Activated T-helper 1 cell treated with Interleukin-2 at 50 U/mL for 16 hours (primary cell): ENCODE measurements around the gene MAU2.
"Not testable (repeated sequence)": the region's sequence is repeated elsewhere in the genome, so short reads cannot be mapped to it uniquely, and the experiment has no call there.

ENCODE experiments used
- DNase-seq: peaks from one replicate; pipeline ENCODE4 v3.0.0-alpha.2; 2020; ENCODE audit warnings: low read depth

Gene MAU2

DNA sequence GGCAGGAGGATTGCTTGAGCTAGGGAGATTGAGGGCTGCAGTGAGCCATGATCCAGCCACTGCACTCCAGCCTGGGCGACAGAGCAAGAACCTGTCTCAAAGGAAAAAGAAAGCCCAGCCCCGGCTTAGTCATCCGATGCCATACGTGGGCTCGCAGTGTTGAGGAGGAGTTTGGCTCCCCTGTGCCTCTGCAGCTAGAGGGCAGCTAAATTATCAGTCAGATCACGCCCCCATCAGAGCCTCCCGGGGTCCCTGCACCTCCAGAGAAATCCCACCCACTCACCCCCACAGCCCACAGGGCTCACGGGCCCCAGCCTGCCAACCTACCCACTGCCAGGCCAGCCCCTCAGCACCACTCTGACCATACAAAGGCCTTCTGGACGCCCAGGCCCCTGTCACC, 27.6 kb downstream of the MAU2 start:
- DNase-seq = no peak

- DNase-seq = no peak
Measured at GRCh38 chr19:19349365-19349764, 28.7 kb downstream of the MAU2 start.

DNA sequence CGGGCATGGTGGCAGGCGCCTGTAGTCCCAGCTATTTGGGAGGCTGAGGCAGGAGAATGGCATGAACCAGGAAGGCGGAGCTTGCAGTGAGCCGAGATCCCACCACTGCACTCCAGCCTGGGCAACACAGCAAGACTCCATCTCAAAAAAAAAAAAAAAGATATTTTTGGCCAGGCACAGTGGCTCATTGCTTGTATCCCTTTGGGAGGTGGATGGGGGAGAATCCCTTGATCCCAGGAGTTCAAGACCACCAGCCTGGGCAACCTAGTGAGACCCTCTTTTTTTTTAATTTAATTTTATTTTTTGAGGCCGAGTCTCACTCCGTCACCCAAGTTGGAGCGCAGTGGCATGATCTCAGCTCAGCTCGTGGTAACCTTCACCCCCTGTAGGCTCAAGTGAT, 30.1 kb downstream of the MAU2 start:
- not testable (repeated sequence) for DNase-seq

- no peak for DNase-seq
Measured at GRCh38 chr19:19352823-19353222, 32.2 kb downstream of the MAU2 start.

DNA sequence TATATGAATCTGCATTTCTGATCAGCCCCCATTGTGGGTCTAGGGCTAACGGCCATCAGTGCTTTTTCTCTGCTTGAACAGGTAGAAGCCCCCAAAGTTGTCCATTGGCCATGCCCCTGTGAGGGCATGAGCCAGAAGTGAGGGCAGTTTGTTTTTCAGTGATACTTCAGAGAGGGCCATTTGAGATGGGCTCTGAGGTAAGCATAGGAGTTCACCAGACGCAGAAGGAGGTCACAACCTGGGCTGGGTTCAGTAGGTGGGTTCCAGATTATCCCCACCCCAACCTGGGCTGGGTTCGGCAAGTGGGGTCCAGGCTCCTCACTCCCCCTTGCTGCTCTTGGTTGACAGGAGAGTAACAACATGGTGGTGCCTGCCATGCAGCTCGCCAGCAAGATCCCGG, 33.4 kb downstream of the MAU2 start:
- no peak for DNase-seq

GRCh38 chr19:19354932-19355331, 34.3 kb downstream of the MAU2 start:
- no peak for DNase-seq

DNA sequence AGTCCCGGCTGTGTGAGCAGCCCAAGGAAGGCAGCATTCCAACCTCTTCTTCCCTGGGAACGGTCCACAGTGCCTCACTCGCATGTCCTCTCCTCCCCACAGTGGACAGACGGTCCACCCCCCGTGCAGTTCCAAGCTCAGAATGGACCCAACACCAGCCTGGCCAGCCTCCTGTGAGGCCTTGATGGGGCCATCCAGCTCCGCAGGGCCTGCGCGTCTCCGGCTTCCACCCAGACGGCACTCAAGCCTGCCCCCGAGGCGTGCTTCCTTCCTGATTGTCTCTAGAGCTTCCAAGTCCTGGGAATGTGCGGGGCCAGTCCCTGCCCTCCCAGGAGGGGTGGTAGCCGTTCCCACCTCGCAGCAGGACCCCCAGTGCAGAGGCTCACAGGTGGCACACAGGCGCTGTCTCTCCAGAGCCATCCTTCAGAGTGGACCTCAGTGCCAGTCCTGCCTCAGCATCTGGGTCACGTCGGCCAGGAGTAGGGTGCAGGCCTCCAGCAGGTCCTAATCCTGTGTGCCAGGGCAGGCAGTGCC, 35.0 kb downstream of the MAU2 start:
- no peak for DNase-seq

- no peak for DNase-seq
Measured at GRCh38 chr19:19356500-19356899, 35.9 kb downstream of the MAU2 start.

DNA sequence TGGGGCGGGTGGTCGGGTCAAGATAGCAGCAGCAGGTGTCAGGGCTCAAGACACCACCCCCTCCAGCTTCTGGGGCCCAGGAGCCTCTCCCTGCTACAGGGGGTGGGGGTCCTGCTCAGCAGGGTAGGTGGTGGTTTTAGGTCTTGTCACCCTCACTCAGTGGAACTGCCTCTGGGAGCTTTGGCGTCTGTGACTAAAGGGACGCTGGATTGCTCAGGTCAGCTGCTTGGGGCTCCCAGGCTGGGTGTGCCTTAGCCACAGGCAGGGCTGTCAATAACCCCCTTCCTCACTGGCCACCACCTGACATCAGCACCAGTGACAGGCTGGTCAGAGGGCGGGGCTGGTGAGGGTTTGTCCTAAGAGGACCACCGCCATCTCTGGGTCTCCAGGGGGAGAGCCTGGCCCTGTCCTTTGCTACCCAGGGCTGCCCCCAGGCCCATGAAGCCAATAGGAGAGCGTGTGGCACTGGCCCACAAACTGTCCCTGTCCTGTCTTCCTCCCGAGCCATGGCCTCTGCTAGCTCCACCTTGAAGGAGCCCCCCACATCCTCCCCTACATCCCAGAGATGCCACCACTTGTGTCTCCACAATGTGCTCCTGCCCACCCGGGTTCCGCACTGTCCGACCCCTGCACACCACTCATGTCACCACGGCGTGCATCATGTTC, 36.4 kb downstream of the MAU2 start:
- no peak for DNase-seq

GRCh38 chr19:19361075-19361594, 40.5 kb downstream of the MAU2 start:
- DNase-seq = peak; percentile 39

- no peak for DNase-seq
Measured at GRCh38 chr19:19362075-19362474, 41.4 kb downstream of the MAU2 start.

GRCh38 chr19:19366434-19367396, 46.1 kb downstream of the MAU2 start:
- peak; percentile 53 for DNase-seq

DNA sequence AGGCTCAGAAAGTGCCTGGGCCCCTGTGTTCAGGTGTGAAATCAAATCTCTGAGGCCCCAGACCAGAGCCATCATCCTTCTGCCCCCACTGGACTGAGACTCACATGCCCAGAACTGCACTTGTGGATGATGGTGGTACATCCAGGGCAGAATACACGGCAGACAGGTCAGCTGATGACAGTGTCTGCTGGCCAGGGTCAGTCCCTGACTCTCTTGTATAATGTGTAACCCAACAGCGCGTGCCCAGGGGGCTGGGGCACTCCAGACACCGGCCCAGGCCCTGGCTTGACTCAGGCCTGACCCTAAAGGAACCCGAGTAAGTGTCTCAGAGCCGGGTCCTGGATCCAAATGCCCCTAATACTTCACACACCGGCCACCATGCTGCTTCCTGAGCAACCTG, 47.5 kb downstream of the MAU2 start:
- no peak for DNase-seq

DNA sequence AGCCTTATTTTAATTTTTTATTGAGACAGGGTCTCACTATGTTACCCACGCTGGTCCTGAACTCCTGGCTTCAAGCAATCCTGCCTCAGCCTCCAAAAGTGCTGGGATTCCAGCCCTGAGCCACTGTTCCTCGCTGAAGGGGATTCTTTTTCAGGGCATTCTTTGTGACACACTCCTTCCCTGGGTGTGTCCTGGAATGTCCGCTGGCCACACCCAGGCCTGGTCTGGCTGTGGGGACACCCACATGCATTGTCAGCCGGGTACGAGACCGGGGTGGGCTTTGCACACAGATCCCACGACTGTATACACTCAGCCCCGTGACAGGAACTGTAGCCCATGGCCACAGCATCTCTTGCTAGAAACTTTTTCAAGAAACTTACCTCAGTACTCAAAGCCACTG, 50.4 kb downstream of the MAU2 start:
- DNase-seq = no peak

GRCh38 chr19:19372656-19373416, 52.2 kb downstream of the MAU2 start:
- DNase-seq = no peak

- DNase-seq = no peak
Measured at GRCh38 chr19:19379527-19379926, 58.9 kb downstream of the MAU2 start.

DNA sequence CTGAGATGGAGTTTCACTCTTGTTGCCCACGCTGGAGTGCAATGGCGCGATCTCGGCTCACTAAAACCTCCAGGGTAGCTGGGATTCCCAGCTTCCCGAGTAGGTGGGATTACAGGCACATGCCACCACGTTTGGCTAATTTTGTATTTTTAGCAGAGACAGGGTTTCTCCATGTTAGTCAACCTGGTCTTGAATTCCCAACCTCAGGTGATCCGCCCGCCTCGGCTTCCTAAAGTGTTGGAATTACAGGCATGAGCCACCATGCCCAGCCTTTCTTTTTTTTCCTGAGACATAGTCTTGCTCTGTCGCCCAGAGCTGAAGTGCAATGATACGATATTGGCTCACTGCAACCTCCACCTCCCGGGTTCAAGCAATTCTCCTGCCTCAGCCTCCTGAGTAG, 59.7 kb downstream of the MAU2 start:
- DNase-seq = not testable (repeated sequence)

GRCh38 chr19:19381007-19381926, 60.6 kb downstream of the MAU2 start:
- DNase-seq = no peak

- no peak for DNase-seq
Measured at GRCh38 chr19:19382118-19382517, 61.5 kb downstream of the MAU2 start.

DNA sequence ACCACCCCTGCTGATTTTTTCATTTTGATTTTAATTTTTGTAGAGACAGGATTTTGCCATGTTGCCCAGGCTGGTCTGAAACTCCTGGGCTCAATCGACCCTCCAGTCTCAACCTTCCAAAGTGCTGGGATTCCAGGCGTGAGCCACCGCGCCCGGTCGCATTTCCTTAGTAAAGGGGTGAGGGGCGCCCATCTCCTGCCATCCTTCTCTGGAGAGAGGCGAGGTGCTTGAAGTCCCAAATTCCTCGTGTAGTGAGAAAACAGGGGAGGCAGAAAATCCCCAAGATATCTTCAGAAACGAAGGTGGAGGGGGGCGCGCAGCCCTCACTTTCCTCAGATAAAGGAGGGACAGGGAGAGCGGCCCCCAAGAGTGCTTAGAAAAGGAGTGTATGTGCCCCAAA, 63.9 kb downstream of the MAU2 start:
- no peak for DNase-seq
